ENCODE results near the gene AUTS2.

DNA sequence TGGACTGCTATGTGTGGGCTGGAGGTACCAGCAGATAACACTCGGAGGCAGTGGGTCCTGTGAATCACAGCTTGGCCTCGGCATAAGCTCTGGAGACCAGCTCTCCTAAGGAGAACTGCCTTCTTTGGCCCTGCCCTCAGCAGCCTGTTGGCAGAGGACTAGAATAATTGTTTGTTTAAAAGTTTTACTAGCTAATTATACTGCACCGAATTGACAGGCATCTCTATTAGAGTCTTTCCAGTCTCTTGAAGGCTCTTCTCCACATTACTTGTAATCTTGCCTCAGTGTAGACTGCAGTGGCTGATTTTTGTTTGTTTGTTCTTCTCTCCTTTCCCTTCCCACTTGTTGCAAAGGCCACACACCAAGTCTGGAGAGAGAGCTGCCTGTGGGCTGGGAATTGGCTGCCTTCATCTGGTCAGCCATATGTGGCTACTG is 183.2 kb downstream of the AUTS2 start:
- TF ChIP-seq SRSF1 (IDR thresholded peaks at IDR 0.05; ENCODE audit: low read depth, low read length) (no peak), POLR2A (conservative IDR thresholded peaks at IDR 0.05) (no peak), SP1 (CRISPR knock-in tag; IDR thresholded peaks at IDR 0.05) (no peak), ADNP (tag; IDR thresholded peaks at IDR 0.05) (no peak)
- TF ChIP-seq, protein P1, sequence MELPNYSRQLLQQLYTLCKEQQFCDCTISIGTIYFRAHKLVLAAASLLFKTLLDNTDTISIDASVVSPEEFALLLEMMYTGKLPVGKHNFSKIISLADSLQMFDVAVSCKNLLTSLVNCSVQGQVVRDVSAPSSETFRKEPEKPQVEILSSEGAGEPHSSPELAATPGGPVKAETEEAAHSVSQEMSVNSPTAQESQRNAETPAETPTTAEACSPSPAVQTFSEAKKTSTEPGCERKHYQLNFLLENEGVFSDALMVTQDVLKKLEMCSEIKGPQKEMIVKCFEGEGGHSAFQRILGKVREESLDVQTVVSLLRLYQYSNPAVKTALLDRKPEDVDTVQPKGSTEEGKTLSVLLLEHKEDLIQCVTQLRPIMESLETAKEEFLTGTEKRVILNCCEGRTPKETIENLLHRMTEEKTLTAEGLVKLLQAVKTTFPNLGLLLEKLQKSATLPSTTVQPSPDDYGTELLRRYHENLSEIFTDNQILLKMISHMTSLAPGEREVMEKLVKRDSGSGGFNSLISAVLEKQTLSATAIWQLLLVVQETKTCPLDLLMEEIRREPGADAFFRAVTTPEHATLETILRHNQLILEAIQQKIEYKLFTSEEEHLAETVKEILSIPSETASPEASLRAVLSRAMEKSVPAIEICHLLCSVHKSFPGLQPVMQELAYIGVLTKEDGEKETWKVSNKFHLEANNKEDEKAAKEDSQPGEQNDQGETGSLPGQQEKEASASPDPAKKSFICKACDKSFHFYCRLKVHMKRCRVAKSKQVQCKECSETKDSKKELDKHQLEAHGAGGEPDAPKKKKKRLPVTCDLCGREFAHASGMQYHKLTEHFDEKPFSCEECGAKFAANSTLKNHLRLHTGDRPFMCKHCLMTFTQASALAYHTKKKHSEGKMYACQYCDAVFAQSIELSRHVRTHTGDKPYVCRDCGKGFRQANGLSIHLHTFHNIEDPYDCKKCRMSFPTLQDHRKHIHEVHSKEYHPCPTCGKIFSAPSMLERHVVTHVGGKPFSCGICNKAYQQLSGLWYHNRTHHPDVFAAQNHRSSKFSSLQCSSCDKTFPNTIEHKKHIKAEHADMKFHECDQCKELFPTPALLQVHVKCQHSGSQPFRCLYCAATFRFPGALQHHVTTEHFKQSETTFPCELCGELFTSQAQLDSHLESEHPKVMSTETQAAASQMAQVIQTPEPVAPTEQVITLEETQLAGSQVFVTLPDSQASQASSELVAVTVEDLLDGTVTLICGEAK (IDR thresholded peaks at IDR 0.05), result no peak
- TF ChIP-seq, protein P1 (CRISPR knock-in tag; IDR thresholded peaks at IDR 0.05), result no peak
- TF ChIP-seq, protein P2, sequence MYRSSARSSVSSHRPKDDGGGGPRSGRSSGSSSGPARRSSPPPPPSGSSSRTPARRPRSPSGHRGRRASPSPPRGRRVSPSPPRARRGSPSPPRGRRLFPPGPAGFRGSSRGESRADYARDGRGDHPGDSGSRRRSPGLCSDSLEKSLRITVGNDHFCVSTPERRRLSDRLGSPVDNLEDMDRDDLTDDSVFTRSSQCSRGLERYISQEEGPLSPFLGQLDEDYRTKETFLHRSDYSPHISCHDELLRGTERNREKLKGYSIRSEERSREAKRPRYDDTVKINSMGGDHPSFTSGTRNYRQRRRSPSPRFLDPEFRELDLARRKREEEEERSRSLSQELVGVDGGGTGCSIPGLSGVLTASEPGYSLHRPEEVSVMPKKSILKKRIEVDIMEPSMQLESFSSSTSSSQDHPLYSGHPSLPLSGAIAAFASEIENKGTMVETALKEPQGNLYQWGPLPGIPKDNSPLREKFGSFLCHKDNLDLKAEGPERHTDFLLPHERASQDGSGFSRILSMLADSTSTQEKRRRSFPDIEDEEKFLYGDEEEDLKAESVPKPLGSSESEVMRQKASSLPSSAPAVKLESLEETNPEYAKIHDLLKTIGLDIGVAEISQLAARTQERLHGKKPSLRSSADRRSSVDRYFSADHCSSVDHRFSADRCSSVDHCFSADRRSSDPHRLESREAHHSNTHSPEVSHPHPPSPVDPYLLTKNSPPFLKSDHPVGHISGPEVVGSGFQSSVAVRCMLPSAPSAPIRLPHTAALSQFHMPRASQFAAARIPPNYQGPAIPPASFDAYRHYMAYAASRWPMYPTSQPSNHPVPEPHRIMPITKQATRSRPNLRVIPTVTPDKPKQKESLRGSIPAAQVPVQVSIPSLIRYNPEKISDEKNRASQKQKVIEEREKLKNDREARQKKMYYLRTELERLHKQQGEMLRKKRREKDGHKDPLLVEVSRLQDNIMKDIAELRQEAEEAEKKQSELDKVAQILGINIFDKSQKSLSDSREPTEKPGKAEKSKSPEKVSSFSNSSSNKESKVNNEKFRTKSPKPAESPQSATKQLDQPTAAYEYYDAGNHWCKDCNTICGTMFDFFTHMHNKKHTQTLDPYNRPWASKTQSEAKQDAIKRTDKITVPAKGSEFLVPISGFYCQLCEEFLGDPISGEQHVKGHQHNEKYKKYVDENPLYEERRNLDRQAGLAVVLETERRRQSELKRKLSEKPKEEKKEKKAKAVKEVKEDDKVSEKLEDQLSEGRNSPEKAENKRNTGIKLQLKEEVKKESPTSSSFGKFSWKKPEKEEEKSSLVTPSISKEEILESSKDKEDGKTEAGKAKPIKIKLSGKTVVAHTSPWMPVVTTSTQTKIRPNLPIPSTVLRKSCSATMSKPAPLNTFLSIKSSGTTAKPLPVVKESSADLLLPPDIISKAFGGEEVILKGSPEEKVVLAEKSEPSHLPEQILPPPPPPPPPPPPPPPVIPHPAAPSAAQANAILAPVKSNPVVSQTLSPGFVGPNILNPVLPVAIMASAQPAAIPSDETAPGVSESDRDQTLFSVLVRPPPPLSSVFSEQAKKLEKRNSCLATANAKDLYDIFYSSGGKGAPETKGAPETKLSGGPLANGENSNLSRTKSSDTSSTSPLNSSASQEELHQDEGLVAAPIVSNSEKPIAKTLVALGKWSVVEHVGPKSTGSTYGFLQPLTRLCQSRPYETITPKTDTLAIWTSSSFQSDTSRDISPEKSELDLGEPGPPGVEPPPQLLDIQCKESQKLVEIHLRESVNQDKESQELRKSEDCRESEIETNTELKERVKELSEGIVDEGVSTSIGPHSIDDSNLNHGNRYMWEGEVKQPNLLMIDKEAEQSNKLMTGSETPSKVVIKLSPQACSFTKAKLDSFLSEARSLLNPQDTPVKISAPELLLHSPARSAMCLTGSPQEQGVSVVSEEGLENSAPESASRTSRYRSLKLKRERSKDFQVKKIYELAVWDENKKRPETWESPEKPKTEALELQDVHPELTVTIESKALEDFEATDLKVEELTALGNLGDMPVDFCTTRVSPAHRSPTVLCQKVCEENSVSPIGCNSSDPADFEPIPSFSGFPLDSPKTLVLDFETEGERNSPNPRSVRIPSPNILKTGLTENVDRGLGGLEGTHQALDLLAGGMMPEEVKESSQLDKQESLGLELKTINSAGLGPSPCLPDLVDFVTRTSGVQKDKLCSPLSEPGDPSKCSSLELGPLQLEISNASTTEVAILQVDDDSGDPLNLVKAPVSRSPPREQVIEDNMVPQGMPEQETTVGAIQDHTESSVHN (IDR thresholded peaks at IDR 0.05; ENCODE audit: borderline replicate concordance in 1 of 2, low read depth in 1 of 2), result no peak
- TF ChIP-seq, protein P3, sequence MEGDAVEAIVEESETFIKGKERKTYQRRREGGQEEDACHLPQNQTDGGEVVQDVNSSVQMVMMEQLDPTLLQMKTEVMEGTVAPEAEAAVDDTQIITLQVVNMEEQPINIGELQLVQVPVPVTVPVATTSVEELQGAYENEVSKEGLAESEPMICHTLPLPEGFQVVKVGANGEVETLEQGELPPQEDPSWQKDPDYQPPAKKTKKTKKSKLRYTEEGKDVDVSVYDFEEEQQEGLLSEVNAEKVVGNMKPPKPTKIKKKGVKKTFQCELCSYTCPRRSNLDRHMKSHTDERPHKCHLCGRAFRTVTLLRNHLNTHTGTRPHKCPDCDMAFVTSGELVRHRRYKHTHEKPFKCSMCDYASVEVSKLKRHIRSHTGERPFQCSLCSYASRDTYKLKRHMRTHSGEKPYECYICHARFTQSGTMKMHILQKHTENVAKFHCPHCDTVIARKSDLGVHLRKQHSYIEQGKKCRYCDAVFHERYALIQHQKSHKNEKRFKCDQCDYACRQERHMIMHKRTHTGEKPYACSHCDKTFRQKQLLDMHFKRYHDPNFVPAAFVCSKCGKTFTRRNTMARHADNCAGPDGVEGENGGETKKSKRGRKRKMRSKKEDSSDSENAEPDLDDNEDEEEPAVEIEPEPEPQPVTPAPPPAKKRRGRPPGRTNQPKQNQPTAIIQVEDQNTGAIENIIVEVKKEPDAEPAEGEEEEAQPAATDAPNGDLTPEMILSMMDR (IDR thresholded peaks at IDR 0.05 in 2 of 3, conservative IDR thresholded peaks at IDR 0.05 in 1 of 3; ENCODE audit: insufficient read depth in 2 of 3, low read depth in 1 of 3, low read length in 3 of 3), result no peak
